ENCODE measurements around the gene RBBP4.

GRCh38 chr1:32727876-32728275 is 76.9 kb downstream of the RBBP4 start:
- TF ChIP-seq KAT7 (CRISPR knock-in tag; IDR thresholded peaks at IDR 0.05; ENCODE audit: borderline replicate concordance) = no peak
- no peak for TF ChIP-seq CTCF (CRISPR knock-in tag; IDR thresholded peaks at IDR 0.05)
- no peak for TF ChIP-seq BRD4 (CRISPR knock-in tag; IDR thresholded peaks at IDR 0.05)
- TF ChIP-seq EP300 (IDR thresholded peaks at IDR 0.05; ENCODE audit: low read depth in 2 of 2, low read length in 2 of 2) = no peak
- no peak for TF ChIP-seq EP300 (CRISPR knock-in tag; IDR thresholded peaks at IDR 0.05; ENCODE audit: borderline replicate concordance)
- TF ChIP-seq ZNF224 (CRISPR knock-in tag; IDR thresholded peaks at IDR 0.05) = no peak
